Natural killer cell (primary cell): ENCODE measurements around the gene PROS1. TPM values are rescaled to one million over a fixed set of nuclear protein-coding genes. Genes with fewer than 3 reads are reported as not detected.

ENCODE experiments used
- ATAC-seq, 3 donors: fragments of 150-1000 bp in 2 of 3; fragments of 200-7000 bp in 1 of 3; cut with Tn5 transposase; 1 replicate in 1 of 3; 2 replicates in 2 of 3; pipeline ENCODE4 v1.10.0; 2021; ENCODE audit warnings: mild to moderate bottlenecking in 2 of 3, moderate library complexity in 2 of 3
- DNase-seq, 2 donors: peaks; one replicate each; pipeline versions ENCODE4 v3.0.0 to v3.0.0-alpha.2; 2013 to 2021; ENCODE audit warnings: mixed read lengths in 1 of 2
- H3K27ac ChIP-seq: one replicate; pipeline ENCODE4 v1.5.1; 2013; ENCODE audit warnings: mild to moderate bottlenecking, low read length
- H3K27me3 ChIP-seq: one replicate; pipeline ENCODE4 v1.6.1; 2013; ENCODE audit warnings: low read length; ENCODE audit not compliant: control insufficient read depth, insufficient read depth
- H3K36me3 ChIP-seq: one replicate; pipeline ENCODE4 v1.6.1; 2013; ENCODE audit warnings: low read length; ENCODE audit not compliant: control insufficient read depth, insufficient read depth
- H3K4me1 ChIP-seq: one replicate; pipeline ENCODE4 v1.6.1; 2013; ENCODE audit warnings: low read length; ENCODE audit not compliant: control insufficient read depth, insufficient read depth
- H3K4me3 ChIP-seq: one replicate; pipeline ENCODE4 v1.5.1; 2013; ENCODE audit warnings: low read length
- H3K9me3 ChIP-seq: one replicate; pipeline ENCODE4 v1.6.1; 2013; ENCODE audit warnings: low read length; ENCODE audit not compliant: control insufficient read depth, insufficient read depth
- H3K27ac Mint-ChIP-seq, 2 donors: one replicate each; pipeline ENCODE4 v1.8.0; 2022; ENCODE audit warnings: mild to moderate bottlenecking in 2 of 2, mixed read lengths in 2 of 2, moderate library complexity in 1 of 2
- H3K27me3 Mint-ChIP-seq, 2 donors: one replicate each; pipeline ENCODE4 v1.8.0; 2022; ENCODE audit warnings: low read depth in 2 of 2, mixed read lengths in 2 of 2
- H3K36me3 Mint-ChIP-seq: one replicate; pipeline ENCODE4 v1.8.0; 2022; ENCODE audit warnings: mixed read lengths
- H3K4me1 Mint-ChIP-seq, 2 donors: one replicate each; pipeline ENCODE4 v1.8.0; 2022; ENCODE audit warnings: mixed read lengths in 2 of 2
- H3K4me3 Mint-ChIP-seq: one replicate; pipeline ENCODE4 v1.8.0; 2022; ENCODE audit warnings: mild to moderate bottlenecking, moderate library complexity, mixed read lengths
- H3K9me3 Mint-ChIP-seq, 2 donors: one replicate each; pipeline ENCODE4 v1.8.0; 2022; ENCODE audit warnings: mixed read lengths in 2 of 2
- WGBS: methylation state at CpG from one replicate; pipeline ENCODE4 v1.1.7; 2013; ENCODE audit warnings: missing lambda C conversion rate; ENCODE audit not compliant: insufficient coverage; 5-methylcytosine and 5-hydroxymethylcytosine counted together
- intact Hi-C: fragments of 100-400 bp; cut with micrococcal nuclease; formaldehyde crosslinking; loops from one replicate; pipeline ENCODE4 v1.14.2; 2022
- total RNA-seq, 4 donors: library from RNA; stranded (reverse); fragments of 120-200 nt in 1 of 4; gene quantifications; one replicate each; pipeline versions ENCODE4 v1.2.3 to v1.2.4, GENCODE V29; 2013 to 2022
- TF ChIP-seq, protein P1 (sequence below): fragments of 200-600 bp; IDR thresholded peaks from one replicate; pipeline ENCODE4 v1.8.0; 2022; ENCODE audit warnings: antibody characterized with exemption

PROS1 gene
- total RNA-seq, 3 donors from 2014 or later (not counting 1 experiment from before 2014, with no cell fraction given): 0.25 to 1.4 (median 0.68) TPM

DNA sequence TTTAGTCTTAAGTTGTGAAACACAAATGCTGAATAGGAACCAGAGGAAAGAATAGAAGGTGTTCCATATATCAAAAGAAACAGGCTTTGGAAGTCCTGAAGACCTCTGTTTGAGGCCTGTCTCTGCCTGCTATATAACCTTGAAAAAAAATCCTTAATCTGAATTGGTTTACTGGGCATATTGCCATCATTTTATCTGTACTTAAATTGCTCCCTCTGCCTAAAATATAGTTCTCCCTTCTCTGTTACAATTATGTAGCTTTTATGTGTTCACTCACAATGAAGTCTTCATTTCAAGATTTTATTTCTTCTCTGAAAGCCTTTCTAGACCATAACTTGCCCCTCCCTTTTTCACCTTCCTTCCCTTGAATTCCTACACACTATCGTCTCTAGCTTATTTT, 27.5 kb upstream of the PROS1 start:
- no peaks in the 10 kb centered on the region for H3K9me3 Mint-ChIP-seq
- intact Hi-C loops: no loop called here
- WGBS: 94% methylated on average over 1 of the region's 1 CpG

DNA sequence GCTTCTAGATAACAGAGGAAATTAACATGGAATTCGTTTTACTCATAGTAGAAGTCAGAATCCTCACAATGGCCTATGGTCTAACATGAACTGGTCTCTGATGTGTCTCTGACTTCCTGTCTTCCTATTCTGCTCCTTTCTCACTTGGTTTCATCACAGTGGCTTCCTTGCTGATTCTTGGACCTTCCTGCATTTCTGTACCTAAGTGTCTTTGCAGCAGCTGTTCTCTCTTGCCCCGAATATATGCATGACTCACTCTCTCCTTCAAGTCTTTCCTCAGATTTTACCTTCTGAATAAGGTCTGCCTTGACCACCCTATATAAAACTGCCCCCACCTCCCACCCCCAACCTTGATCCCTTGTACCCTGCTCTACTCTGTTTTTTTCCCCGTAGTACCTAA, 20.4 kb upstream of the PROS1 start:
- Mint-ChIP-seq H3K27me3 (no peaks in the 10 kb centered on the region), H3K4me1 (peaks cover 6 to 9% of the 10 kb centered on the region in 2 donors), H3K4me3 (no peak overlapping the region), H3K27ac (no peak overlapping the region), H3K9me3 (no peaks in the 10 kb centered on the region), H3K36me3 (no peaks in the 10 kb centered on the region)
- no peak overlapping the region for H3K4me3 ChIP-seq
- WGBS: 74% methylated on average over 2 of the region's 3 CpGs
- no peaks in the 10 kb centered on the region for H3K4me1 ChIP-seq
- H3K27me3 ChIP-seq: no peaks in the 10 kb centered on the region
- no peak for ATAC-seq
- TF ChIP-seq, protein P1, sequence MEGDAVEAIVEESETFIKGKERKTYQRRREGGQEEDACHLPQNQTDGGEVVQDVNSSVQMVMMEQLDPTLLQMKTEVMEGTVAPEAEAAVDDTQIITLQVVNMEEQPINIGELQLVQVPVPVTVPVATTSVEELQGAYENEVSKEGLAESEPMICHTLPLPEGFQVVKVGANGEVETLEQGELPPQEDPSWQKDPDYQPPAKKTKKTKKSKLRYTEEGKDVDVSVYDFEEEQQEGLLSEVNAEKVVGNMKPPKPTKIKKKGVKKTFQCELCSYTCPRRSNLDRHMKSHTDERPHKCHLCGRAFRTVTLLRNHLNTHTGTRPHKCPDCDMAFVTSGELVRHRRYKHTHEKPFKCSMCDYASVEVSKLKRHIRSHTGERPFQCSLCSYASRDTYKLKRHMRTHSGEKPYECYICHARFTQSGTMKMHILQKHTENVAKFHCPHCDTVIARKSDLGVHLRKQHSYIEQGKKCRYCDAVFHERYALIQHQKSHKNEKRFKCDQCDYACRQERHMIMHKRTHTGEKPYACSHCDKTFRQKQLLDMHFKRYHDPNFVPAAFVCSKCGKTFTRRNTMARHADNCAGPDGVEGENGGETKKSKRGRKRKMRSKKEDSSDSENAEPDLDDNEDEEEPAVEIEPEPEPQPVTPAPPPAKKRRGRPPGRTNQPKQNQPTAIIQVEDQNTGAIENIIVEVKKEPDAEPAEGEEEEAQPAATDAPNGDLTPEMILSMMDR: no peak
- DNase-seq: no peak
- H3K9me3 ChIP-seq: no peaks in the 10 kb centered on the region
- intact Hi-C loops: no loop called here
- no peak overlapping the region for H3K27ac ChIP-seq
- no peaks in the 10 kb centered on the region for H3K36me3 ChIP-seq

More for the DNA sequence above, 27.5 kb upstream of the PROS1 start:
- H3K4me1 Mint-ChIP-seq: peaks cover 0 to 4% of the 10 kb centered on the region in 2 donors
- no peak overlapping the region for H3K4me3 ChIP-seq
- no peaks in the 10 kb centered on the region for H3K27me3 ChIP-seq
- TF ChIP-seq, protein P1: no peak
- no peaks in the 10 kb centered on the region for H3K27me3 Mint-ChIP-seq
- no peak overlapping the region for H3K4me3 Mint-ChIP-seq
- H3K4me1 ChIP-seq: no peaks in the 10 kb centered on the region
- H3K9me3 ChIP-seq: no peaks in the 10 kb centered on the region
- no peaks in the 10 kb centered on the region for H3K36me3 Mint-ChIP-seq
- DNase-seq: no peak
- no peaks in the 10 kb centered on the region for H3K36me3 ChIP-seq
- ATAC-seq: no peak
- H3K27ac Mint-ChIP-seq: no peak overlapping the region
- no peak overlapping the region for H3K27ac ChIP-seq

DNA sequence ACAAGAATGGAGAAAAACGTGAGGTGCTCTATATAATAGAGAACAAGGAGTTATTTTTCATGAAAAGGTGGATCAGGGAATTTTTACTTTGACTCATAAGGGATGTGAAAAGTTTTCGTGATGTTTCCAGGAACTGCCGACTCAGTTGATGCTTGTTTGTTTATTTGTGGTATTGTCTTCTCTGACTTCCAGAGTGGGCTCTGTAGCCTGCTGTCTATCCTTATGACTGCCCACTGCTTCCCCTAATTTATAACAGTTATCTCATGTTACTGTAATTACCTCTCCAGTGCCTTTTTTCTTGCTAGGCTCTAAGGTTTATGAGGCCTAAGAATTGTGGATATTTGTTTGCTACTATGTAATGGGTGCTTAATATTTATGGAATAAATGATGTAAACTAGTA, 18.5 kb upstream of the PROS1 start:
- intact Hi-C loops: no loop called here
- no peaks in the 10 kb centered on the region for H3K27me3 ChIP-seq
- H3K4me3 Mint-ChIP-seq: no peak overlapping the region
- TF ChIP-seq, protein P1: no peak
- peaks cover 6 to 9% of the 10 kb centered on the region in 2 donors for H3K4me1 Mint-ChIP-seq
- H3K9me3 Mint-ChIP-seq: no peaks in the 10 kb centered on the region
- no peaks in the 10 kb centered on the region for H3K4me1 ChIP-seq
- H3K36me3 Mint-ChIP-seq: no peaks in the 10 kb centered on the region
- no peaks in the 10 kb centered on the region for H3K9me3 ChIP-seq
- WGBS: 75% methylated on average over 3 of the region's 3 CpGs
- DNase-seq (no peak), ATAC-seq (no peak)
- H3K27me3 Mint-ChIP-seq: no peaks in the 10 kb centered on the region
- no peak overlapping the region for H3K27ac ChIP-seq
- no peak overlapping the region for H3K27ac Mint-ChIP-seq
- H3K4me3 ChIP-seq: no peak overlapping the region
- no peaks in the 10 kb centered on the region for H3K36me3 ChIP-seq

DNA sequence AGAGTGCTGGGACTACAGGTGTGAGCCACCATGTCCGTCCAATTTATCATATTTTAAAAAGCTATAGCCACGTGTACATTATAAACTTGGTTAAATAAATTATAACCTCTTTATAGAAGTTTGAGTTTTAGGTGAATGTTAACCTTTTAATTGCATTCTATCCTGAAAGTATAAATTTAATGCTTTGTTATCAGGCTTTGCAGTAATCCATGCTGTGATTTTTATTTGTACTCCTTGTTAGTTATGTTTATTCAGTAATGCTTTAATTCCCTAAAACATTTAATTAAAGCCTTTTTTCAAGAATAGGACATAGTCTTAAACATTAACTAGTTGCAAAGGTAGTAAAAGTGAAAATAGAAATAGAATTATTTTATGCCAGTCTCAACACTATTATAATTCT, 17.9 kb upstream of the PROS1 start:
- intact Hi-C loops: no loop called here
- no peaks in the 10 kb centered on the region for H3K36me3 Mint-ChIP-seq
- no peaks in the 10 kb centered on the region for H3K9me3 Mint-ChIP-seq
- no peaks in the 10 kb centered on the region for H3K27me3 ChIP-seq
- no peaks in the 10 kb centered on the region for H3K27me3 Mint-ChIP-seq
- DNase-seq (no peak), ATAC-seq (no peak)
- H3K36me3 ChIP-seq: no peaks in the 10 kb centered on the region
- H3K4me1 ChIP-seq: no peaks in the 10 kb centered on the region
- peaks cover 6 to 9% of the 10 kb centered on the region in 2 donors for H3K4me1 Mint-ChIP-seq
- no peak overlapping the region for H3K27ac ChIP-seq
- 88% methylated on average over 1 of the region's 2 CpGs for WGBS
- TF ChIP-seq, protein P1: no peak
- no peaks in the 10 kb centered on the region for H3K9me3 ChIP-seq
- H3K27ac Mint-ChIP-seq: no peak overlapping the region
- H3K4me3 Mint-ChIP-seq: no peak overlapping the region
- H3K4me3 ChIP-seq: no peak overlapping the region
